ENCODE data around the gene ERCC8. TPM values are rescaled to one million over a fixed set of nuclear protein-coding genes. Genes with fewer than 3 reads are reported as not detected.

Gene ERCC8
- total RNA-seq, 1 donor from 2014 or later: 9.6 TPM

DNA sequence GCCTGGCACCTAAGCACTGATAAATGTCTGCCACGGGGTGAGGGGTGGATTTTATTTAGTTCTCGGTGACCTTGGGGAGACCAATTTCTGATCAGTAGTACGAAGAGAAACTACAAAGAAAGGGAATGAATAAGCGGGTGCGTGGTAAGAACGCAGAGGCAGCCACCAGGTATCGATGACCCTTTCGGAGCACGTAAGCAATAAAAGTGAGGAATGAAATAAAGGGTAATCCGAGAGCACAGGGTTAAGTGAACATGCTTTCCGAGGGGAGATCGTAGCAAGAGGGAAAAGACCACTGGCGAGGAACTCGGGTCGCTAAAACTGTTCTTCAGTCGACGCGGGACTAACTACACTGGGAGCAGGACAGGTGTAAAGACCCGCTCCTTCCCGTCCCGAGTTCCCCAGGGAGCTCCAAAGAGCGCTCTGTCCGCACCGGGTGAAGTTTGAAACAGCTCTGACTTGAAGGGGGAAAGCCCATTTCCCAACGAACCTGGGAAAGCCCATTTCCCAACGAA, 101.9 kb downstream of the ERCC8 start:
- DNase-seq (ENCODE audit: extremely low read depth, low read depth, low spot score): no peak

DNA sequence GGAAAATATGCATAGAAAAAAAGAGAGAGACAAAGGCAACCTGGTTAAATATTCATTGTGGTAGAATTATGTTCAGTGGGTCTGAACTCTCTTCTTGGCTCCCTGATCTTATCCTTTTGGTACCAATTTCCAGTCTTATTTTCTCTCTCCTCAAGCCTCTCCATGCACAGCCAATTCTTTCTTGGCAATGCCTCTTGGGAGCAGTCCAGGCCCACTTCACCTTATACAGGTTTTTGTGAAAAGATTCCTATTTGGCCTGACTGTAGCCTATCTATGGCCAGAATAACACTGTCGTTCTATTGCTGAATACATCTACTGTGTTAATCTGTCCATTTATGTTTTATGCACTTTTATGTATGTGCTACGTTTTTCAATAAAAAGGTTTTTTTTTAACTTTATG, 103.5 kb downstream of the ERCC8 start:
- no peak for DNase-seq (ENCODE audit: extremely low read depth, low read depth, low spot score)

DNA sequence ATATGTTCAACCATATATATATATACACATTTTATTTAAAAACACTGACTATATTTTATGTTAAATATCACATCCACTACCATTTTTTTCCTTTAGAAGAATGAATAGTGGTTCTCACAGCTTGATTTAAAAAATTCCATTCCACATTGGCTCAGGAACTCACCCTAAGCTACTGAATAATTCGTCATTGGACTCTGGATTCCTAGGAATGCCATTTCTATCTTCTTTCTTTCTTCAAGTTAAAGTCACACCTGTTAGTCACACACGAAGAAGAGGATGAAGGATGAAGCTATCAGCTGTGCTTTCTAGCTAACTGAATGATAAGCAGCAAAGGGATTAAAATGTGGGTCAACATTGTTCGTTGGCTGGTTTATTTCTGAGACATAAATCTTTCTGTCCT, 108.7 kb downstream of the ERCC8 start:
- DNase-seq (ENCODE audit: extremely low read depth, low read depth, low spot score): no peak

DNA sequence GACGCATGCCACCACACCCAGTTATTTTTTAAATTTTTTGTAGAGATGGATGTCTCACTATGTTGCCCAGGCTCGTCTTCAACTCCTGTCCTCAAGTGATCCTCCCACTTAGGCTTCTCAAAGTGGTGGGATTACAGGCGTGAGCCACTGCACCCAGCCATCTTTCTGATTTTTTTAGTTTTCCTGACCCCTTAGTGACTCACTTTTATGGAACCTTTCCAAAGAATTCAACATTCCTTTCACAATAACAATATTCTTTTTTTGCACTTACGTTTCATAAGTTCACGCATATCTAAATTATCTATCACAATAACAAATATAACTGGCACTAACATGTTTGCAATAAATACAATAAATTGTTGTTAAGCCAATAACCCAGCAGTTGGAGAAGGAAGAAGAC, 109.3 kb downstream of the ERCC8 start:
- no peak for DNase-seq (ENCODE audit: extremely low read depth, low read depth, low spot score)

DNA sequence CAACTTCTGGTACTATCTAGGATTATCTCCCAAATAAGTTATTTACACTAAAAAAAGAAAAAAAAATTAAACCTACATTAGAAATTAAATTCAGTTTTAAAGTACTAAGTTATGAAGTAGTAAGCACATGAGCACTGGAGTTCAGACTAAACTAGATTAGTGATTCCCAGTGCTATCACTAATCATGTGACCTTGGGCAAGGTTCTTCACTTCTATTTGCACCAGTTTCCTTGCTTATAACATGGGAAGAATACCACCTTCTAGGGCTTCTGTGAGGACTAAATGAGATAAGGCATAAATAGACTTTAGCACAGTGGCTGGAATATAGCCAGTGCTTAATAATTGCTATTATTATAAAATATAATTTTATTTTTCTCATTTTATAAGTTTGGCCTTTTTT, 111.3 kb downstream of the ERCC8 start:
- DNase-seq (ENCODE audit: extremely low read depth, low read depth, low spot score): no peak

DNA sequence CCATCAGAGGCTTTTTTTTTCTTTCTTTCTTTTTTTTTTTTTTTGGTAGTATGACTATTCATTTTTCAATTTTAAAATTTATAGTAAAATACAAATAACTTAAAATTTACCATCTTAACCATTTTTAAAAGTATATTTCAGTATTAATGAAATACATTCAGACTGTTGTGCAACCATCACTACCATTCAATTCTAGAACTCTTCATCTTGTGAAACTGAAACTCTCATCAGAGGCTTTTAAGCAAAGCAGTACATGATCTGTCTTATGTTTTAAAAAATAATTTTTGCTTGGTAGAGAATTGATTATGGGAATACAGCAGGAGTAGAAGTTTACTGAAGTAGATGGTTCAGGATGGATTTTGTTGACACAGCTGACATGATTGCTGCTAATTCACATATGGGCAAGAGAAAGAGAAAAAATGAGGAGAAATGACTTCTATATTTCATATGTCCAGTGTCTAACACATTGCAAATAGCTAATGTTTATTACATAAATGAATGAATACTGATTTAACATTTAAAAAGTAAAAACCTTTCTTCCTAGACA, 114.2 kb downstream of the ERCC8 start:
- DNase-seq (ENCODE audit: extremely low read depth, low read depth, low spot score): no peak

DNA sequence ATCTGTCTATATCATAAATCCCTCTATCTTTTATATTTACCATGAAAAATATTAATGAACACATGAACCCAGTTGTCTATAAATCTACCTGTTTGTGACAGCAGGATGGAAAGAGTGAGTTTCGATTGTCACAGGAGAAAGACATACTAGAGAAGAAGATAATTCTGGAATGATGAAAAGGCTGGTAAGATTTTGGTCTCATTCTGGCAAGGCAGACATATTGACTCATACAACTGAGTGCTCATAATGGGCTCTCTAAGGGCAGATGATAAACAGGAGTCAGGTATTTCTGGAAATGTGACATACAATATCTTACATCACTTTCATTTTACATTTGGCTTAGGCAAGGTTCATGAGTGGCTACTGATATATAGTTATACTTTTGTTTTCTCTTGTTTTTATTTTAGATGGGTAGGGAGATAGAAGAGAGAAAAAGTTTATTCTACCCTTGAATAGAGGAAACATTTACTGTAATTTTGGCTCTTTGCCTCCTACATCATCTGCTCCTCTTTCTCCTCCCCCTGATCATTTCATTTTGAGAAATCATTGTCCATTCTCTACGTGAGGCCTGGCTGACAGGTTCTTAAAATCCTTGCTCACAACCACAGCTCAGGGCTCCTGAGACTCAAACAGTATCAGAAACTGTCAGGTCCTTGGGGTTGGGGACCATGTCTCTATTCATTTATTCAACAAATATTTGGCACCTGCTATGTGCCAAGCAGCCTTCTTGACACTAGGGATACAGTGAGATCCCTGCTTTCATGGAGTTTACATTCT, 115.2 kb downstream of the ERCC8 start:
- no peak for DNase-seq (ENCODE audit: extremely low read depth, low read depth, low spot score)

DNA sequence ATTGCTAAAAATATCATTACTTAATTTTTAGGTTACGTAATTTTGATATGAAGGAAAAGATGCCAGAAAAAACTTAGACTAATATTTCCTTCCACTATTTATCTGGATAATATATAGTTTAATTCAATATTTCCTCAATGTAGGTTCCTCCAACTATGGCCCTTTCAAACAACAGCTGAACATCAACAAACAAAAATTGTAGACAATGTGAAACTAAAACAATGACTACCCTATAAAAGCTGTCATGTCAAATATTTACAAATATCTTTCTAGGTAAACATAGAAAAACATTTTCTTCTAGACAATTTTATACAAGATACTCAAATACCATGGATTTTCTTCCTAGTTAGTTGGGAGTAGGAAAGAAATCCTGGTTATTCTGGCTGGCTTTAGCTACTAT, 117.7 kb downstream of the ERCC8 start:
- no peak for DNase-seq (ENCODE audit: extremely low read depth, low read depth, low spot score)

DNA sequence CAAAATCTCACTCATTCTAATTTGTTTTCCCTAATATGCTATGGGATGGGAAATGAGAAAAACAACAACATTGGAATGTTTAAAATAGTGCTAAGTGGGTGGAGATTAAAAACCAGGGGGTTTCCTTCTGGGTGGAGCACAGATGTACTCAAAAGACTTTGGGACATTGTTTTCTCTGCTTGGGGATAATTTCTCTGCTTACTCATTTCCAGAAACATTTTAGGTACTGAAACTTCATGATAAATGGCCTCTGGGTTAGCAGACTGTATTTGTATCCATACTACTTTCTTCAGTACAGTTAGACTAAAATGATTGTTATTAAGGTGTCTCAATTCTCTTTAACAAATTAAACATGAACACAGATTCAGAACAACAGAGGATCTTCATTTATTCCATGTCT, 118.2 kb downstream of the ERCC8 start:
- DNase-seq (ENCODE audit: extremely low read depth, low read depth, low spot score): no peak

Other genes with a start within 250 kb of the ERCC8 start
- gene DEPDC1B, start 244.9 kb downstream of the ERCC8 start, total RNA-seq: 1.0 and 3.4 TPM in 2 replicates
- gene ELOVL7, start 100.8 kb downstream of the ERCC8 start, total RNA-seq: 0.73 TPM in 1 of 2 replicates, not detected in the other
- gene NDUFAF2, start 135 bp upstream of the ERCC8 start, total RNA-seq: 19.6 and 22.3 TPM in 2 replicates
- 34.1 and 34.3 TPM in 2 replicates for gene SMIM15, start 217.4 kb upstream of the ERCC8 start, total RNA-seq